ENCODE results near the gene SDR9C7. TPM values are rescaled to one million over a fixed set of nuclear protein-coding genes. Genes with fewer than 3 reads are reported as not detected.
"Not testable (repeated sequence)": the region's sequence is repeated elsewhere in the genome, so short reads cannot be mapped to it uniquely, and the experiment has no call there.

SDR9C7 gene
- total RNA-seq, 1 experiment from 2014 or later: not detected

DNA sequence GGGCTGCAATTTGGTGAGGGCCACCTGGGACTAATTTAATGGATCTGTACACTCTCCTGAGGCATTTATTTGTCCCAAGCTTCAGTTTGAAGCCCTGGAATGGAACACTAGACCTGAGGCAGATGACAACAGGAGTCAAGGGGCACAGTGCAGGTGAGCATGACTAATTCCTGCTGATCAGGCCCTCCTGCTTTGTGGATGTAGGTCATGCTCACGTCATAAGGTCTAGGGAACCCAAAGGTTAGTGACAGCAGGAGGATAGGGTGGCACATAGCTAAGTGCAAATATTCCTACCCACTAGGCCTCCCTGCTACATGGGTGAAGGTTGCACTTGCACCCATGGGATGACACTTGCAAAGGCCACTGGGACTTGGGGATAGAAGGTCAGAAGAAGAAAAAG is 30.8 kb downstream of the SDR9C7 start:
- Histone ChIP-seq H3F3A (ENCODE audit: insufficient read depth, low read depth) (no peaks in the 10 kb centered on the region), H3K4me3 (no peak overlapping the region), H3K79me2 (ENCODE audit: low read depth) (no peaks in the 10 kb centered on the region), H3K9me3 (ENCODE audit: insufficient read depth, low read depth) (peaks cover 11% of the 10 kb centered on the region; the same call in 1 of the 2 replicates), H3K27me3 (ENCODE audit: insufficient read depth, low read depth) (no peaks in the 10 kb centered on the region), H3K4me2 (no peak overlapping the region), H3K36me3 (ENCODE audit: low read depth) (no peaks in the 10 kb centered on the region), H2AFZ (no peak overlapping the region), H3K9me2 (ENCODE audit: insufficient read depth) (no peaks in the 10 kb centered on the region), H4K20me1 (ENCODE audit: insufficient read depth) (no peaks in the 10 kb centered on the region), H3K4me1 (replicated peaks; ENCODE audit: insufficient read depth) (no peaks in the 10 kb centered on the region), H3K27ac (no peak overlapping the region)
- no peak for DNase-seq
- ChIA-PET POLR2A (ENCODE audit: unreplicated experiment) (no interaction called here), CTCF (no interaction called here)
- BruUV-seq (replicated peaks): no TSS peak
- TF ChIP-seq, protein P1, sequence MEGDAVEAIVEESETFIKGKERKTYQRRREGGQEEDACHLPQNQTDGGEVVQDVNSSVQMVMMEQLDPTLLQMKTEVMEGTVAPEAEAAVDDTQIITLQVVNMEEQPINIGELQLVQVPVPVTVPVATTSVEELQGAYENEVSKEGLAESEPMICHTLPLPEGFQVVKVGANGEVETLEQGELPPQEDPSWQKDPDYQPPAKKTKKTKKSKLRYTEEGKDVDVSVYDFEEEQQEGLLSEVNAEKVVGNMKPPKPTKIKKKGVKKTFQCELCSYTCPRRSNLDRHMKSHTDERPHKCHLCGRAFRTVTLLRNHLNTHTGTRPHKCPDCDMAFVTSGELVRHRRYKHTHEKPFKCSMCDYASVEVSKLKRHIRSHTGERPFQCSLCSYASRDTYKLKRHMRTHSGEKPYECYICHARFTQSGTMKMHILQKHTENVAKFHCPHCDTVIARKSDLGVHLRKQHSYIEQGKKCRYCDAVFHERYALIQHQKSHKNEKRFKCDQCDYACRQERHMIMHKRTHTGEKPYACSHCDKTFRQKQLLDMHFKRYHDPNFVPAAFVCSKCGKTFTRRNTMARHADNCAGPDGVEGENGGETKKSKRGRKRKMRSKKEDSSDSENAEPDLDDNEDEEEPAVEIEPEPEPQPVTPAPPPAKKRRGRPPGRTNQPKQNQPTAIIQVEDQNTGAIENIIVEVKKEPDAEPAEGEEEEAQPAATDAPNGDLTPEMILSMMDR (conservative IDR thresholded peaks at IDR 0.05): no peak
- TF ChIP-seq EZH2 (IDR thresholded peaks at IDR 0.05; ENCODE audit: low read depth): no peak
- intact Hi-C loops (cut with micrococcal nuclease; ENCODE audit: unreplicated experiment): no loop called here

GRCh38 chr12:56901313-56901712 is 32.9 kb downstream of the SDR9C7 start:
- BruUV-seq (replicated peaks); H3K27me3 ChIP-seq (ENCODE audit: insufficient read depth, low read depth); H3K27ac ChIP-seq; H2AFZ ChIP-seq; H3K4me2 ChIP-seq; intact Hi-C loops (cut with micrococcal nuclease; ENCODE audit: unreplicated experiment); POLR2A ChIA-PET (ENCODE audit: unreplicated experiment); H3K9me2 ChIP-seq (ENCODE audit: insufficient read depth); H3K36me3 ChIP-seq (ENCODE audit: low read depth); H4K20me1 ChIP-seq (ENCODE audit: insufficient read depth); DNase-seq; H3F3A ChIP-seq (ENCODE audit: insufficient read depth, low read depth); CTCF ChIA-PET; H3K79me2 ChIP-seq (ENCODE audit: low read depth); H3K4me1 ChIP-seq (replicated peaks; ENCODE audit: insufficient read depth); H3K4me3 ChIP-seq: not testable (repeated sequence)
- H3K9me3 ChIP-seq (ENCODE audit: insufficient read depth, low read depth): peaks cover 11% of the 10 kb centered on the region; the same call in 1 of the 2 replicates

DNA sequence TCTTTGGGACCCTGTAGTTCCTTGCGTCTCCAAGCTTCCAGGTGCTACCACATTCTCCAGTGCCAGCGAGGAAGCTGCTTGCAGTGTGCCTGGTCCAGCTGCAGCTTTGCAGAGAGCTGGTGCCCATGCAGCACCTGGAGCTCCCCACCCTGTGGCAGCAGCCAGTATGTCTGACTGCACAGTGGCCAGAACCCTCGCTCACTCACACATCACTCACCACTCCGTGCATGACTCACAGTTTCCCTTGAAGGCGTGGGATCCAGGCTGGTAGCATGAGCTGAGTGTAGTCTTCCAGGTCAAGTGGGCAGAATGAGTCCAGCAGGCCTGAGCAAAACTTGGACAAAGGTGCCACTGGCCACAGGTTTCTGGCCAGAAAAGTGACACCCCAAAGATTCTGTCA is 33.6 kb downstream of the SDR9C7 start:
- TF ChIP-seq, protein P1 (conservative IDR thresholded peaks at IDR 0.05): no peak
- TF ChIP-seq EZH2 (IDR thresholded peaks at IDR 0.05; ENCODE audit: low read depth): no peak
- Histone ChIP-seq H3K9me3 (ENCODE audit: insufficient read depth, low read depth) (peaks cover 11% of the 10 kb centered on the region; the same call in 1 of the 2 replicates), H3K4me2 (no peak overlapping the region), H3K27ac (no peak overlapping the region), H3K36me3 (ENCODE audit: low read depth) (no peaks in the 10 kb centered on the region), H2AFZ (no peak overlapping the region), H3F3A (ENCODE audit: insufficient read depth, low read depth) (no peaks in the 10 kb centered on the region), H3K27me3 (ENCODE audit: insufficient read depth, low read depth) (no peaks in the 10 kb centered on the region), H4K20me1 (ENCODE audit: insufficient read depth) (no peaks in the 10 kb centered on the region), H3K79me2 (ENCODE audit: low read depth) (no peaks in the 10 kb centered on the region), H3K9me2 (ENCODE audit: insufficient read depth) (no peaks in the 10 kb centered on the region), H3K4me1 (replicated peaks; ENCODE audit: insufficient read depth) (no peaks in the 10 kb centered on the region), H3K4me3 (no peak overlapping the region)
- intact Hi-C loops (cut with micrococcal nuclease; ENCODE audit: unreplicated experiment): no loop called here
- no TSS peak for BruUV-seq (replicated peaks)
- CTCF ChIA-PET: no interaction called here
- no peak for DNase-seq
- POLR2A ChIA-PET (ENCODE audit: unreplicated experiment): no interaction called here

- H3K27ac ChIP-seq: no peak overlapping the region
- H4K20me1 ChIP-seq (ENCODE audit: insufficient read depth): no peaks in the 10 kb centered on the region
- intact Hi-C loops (cut with micrococcal nuclease; ENCODE audit: unreplicated experiment): no loop called here
- H3K36me3 ChIP-seq (ENCODE audit: low read depth): no peaks in the 10 kb centered on the region
- no peak overlapping the region for H2AFZ ChIP-seq
- CTCF ChIA-PET: no interaction called here
- no peaks in the 10 kb centered on the region for H3K79me2 ChIP-seq (ENCODE audit: low read depth)
- no peak for DNase-seq
- H3K4me3 ChIP-seq: no peak overlapping the region
- H3F3A ChIP-seq (ENCODE audit: insufficient read depth, low read depth): no peaks in the 10 kb centered on the region
- H3K27me3 ChIP-seq (ENCODE audit: insufficient read depth, low read depth): no peaks in the 10 kb centered on the region
- BruUV-seq (replicated peaks): no TSS peak
- TF ChIP-seq EZH2 (IDR thresholded peaks at IDR 0.05; ENCODE audit: low read depth): no peak
- TF ChIP-seq, protein P1 (conservative IDR thresholded peaks at IDR 0.05): no peak
- H3K9me3 ChIP-seq (ENCODE audit: insufficient read depth, low read depth): peaks cover 11% of the 10 kb centered on the region; the same call in 1 of the 2 replicates
- POLR2A ChIA-PET (ENCODE audit: unreplicated experiment): no interaction called here
- H3K9me2 ChIP-seq (ENCODE audit: insufficient read depth): no peaks in the 10 kb centered on the region
- no peak overlapping the region for H3K4me2 ChIP-seq
- H3K4me1 ChIP-seq (replicated peaks; ENCODE audit: insufficient read depth): no peaks in the 10 kb centered on the region
Measured at GRCh38 chr12:56898938-56899337, 35.3 kb downstream of the SDR9C7 start.
